HG03066 (cell line): ENCODE results near the gene LDLRAD4.

Source experiments
- ATAC-seq: cut with Tn5 transposase; IDR thresholded peaks from one replicate; pipeline ENCODE4 v1.9.1; 2021; ENCODE audit warnings: low read depth; ENCODE audit not compliant: unreplicated experiment

Gene LDLRAD4

GRCh38 chr18:13366131-13366530 lies 147.6 kb downstream of the LDLRAD4 start:
- ATAC-seq = no peak

GRCh38 chr18:13366541-13366940 lies 148.0 kb downstream of the LDLRAD4 start:
- no peak for ATAC-seq

DNA sequence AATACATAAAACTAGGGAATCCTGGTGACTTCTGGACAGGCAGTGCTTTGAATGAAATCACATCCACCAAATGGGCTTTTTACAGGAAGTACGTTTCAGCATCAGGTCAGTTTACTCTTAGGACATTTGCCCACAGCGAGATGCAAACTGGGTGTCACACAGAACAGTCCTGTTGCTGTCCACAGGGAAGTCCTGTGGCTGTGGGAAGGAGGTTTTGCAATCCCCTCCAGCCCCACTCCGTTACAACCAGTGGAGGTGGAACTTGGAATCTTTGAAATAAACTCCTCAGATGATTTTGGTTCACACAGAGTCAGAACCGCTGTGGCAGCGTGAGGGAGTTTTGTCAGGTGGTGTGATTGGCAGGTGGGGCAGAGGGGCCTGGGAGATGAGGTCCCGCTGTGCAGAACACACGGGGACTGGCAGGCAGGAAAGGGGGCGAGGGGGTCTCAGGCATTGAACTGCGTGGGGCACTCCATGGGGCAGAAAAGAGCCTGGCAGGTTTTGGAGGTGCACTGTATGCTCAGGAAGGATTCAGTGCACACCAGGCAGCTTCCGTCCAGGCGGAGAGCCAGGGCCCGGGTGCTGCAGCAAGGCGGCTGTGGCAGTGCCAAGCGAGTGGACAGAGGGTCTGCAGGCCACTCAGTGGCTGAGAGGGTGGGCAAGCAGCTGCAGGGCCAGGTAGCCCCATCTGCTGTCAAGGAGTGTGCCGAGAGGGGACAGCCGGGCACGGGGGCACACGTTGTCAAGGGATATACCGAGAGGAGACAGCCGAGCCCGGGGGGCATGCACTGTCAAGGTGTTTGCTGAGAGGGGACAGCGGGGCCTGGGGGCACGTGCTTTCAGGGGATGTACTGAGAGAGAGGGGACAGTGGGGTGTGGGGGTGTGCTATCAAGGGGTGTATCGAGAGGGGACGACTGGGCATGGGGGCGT lies 148.7 kb downstream of the LDLRAD4 start:
- no peak for ATAC-seq

- ATAC-seq = no peak
Observed at GRCh38 chr18:13368080-13368813, 149.7 kb downstream of the LDLRAD4 start.

- ATAC-seq = no peak
Observed at GRCh38 chr18:13369353-13369752, 150.8 kb downstream of the LDLRAD4 start.

DNA sequence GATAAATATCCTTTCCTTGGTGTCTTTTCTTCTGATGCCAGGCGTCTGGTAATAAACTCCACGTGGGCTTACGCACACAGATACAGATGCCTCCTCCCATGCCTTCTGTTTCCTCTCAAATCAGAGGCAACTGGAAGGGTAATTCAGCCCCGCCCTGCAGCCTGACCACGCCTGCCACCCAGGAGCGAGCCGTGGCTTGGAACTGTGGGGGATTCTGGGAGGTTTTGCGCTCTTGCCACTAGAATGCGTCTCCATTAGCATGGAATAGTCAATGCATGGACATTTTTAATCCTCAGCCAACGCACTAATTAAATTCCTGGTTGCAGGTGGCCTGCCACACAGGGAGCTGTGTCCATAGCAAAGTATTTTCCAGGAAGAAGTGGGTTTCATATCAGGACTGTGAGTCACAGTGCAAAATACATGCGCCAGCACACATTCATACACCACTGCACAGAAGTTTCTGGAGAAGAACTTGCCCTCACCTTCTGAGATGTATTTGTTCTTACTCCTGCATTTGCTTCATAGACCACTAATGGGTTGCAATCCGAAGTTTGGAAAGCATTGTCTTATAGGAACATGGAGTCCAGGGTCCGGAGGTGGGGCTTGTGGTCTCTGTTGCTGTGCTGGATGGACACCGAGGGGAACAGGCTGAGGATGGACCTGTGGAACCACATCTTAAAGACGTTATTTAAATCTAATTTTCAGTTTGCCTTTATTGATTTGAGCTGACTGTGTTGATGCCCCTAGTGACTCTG lies 151.4 kb downstream of the LDLRAD4 start:
- ATAC-seq = no peak

DNA sequence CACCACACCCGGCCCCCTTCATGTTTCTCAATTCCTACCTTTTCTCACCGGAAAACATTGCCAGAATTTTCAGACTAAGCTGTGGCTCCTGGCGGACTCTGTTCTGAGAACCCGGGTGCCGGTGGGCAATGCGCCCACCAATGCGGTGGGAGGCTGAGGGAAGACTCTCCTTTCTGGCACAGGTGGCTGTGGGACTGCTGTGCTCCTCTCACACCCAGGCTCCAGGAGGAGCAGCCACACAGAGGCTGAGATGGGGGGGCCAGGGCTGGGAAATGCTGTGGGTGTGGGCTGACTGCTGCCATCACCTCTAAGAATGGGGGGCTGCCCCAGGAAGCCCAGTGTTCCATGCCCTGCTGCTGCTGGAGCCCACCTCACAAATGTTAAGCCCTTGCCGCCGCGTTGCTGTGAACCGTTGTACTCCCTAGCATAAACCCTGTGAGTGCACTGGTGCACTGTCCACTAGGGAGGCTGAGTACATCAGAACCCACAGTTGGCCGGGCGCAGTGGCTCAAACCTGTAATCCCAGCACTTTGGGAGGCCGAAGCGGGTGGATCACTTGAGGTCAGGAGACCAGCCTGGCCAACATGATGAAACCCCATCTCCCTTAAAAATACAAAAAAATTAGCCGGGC lies 152.6 kb downstream of the LDLRAD4 start:
- ATAC-seq = no peak

DNA sequence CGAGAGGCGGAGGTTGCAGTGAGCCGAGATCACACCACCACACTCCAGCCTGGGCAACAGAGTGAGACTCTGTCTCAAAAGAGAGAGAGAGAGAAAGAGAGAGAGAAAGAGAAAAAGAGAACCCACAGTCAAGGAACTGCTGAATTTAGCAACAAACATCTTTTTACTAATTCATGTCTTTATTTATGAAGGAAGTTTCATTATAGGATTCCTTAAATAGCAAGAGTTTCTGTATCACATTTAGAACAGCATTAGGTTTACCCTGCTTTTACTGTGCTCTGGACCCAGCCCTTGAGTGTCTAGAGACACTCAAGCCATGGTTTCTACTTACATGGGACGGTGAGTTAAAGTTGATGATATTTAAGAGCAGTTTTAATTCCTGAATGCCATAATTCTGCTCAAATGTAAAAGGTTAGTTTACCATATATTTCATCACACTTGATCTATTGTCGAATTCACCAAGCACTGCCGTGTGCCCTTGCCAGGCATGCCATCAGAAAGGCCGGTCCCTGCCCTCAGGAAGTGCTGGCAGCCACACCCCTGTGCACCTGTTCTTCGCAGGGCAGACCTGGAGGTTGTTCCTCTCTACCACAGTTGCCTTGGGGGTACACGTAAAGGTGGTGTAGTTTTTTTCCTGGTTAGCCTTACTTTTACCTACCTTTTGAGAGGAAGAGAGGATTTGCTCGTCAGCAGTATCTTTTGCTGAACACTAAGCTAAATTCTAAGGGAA lies 153.3 kb downstream of the LDLRAD4 start:
- no peak for ATAC-seq

DNA sequence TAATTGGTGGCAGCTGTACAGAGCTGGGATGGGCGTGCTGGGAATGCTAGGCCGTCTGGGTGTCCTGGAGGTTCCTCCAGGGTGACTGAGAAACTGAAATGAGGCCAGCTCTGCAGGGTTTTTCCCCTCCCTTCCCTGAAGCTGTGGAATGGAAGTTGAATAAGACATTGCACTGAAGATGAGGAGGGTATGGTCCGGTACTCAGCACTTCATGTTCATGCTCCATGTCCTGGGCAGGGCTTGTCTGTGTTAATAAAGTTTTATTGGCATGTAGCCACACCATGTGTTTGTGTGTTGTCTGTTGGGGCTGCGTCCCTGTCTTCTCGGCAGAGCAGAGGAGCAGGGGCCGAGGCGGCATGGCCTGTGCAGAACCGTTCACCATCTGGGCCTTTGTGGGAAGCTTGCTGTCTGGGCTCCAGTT lies 154.0 kb downstream of the LDLRAD4 start:
- ATAC-seq = no peak

GRCh38 chr18:13374096-13374467 lies 155.5 kb downstream of the LDLRAD4 start:
- no peak for ATAC-seq

- no peak for ATAC-seq
Observed at GRCh38 chr18:13374468-13375301, 156.1 kb downstream of the LDLRAD4 start.

DNA sequence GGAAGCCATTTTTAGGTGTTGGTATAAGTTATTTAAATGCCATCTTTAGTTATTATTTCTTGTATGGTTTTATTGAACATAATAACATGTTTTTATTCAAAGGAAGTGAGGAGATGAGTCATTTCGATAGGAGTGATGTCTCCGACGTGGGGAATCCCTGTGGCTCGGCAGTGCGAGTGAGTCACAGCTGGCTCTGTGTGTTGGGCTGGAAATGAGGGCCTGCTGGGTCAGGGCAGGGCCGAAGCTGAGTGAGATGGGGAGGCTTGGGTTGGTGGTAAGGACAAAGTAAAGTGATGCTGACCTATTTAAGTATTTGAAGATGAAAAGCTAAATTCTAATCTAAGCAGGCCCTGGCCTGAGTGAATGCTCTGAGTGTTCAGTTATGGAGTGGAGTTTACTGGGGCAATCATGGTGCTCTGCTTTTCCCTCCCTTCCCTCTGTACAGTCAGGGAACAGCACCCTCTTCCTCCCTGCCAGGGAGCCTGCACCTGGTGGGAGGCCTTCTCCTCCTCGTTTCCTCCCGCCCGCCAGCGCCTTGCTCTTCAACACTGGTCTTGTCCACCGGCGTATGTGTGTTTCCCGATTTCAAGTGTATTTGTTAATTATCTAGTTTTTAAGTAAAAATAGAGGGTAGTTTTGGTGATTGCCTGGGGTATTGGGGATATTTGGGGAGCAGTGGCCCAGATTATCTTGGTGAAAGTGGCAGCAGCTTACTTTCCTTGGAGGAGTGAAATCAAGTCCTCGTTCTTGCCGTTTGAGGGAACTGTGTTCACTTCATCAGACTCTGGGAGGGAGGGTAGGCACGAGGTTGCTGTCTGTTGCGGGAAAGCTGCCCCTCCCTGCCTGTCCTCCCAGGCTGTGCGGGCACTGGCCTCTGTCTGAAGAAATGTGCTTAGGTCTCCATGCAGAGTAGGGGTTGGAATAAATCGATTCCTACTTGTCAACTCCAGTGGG lies 157.0 kb downstream of the LDLRAD4 start:
- ATAC-seq = peak; percentile 70

DNA sequence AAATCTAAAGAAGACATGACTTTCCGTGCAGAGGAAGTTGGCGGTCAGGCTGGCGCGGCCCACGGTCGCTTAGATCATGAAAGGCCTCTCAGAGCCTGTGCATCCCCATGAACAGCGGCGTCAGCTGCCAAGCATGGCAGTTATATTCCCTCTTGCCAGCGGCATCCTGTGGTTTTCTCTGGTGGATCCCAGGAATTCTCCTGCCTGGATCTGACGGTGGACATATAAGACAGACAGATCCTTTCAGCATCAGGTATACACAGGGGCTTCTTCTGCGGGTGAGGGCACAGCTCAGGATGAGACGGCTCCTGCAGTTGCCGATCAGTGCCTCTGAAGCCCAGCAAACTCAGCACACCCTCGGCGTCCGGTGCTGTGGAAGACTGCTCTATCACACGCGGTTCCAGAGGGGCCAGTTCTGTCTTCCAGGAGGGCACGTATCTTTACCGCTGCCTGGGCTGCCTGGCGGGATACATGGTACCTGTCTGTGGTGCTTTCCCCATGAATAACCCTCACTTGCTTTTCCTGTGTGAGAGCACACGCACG lies 157.8 kb downstream of the LDLRAD4 start:
- no peak for ATAC-seq

GRCh38 chr18:13376841-13377351 lies 158.3 kb downstream of the LDLRAD4 start:
- no peak for ATAC-seq

GRCh38 chr18:13377496-13377895 lies 158.9 kb downstream of the LDLRAD4 start:
- ATAC-seq = no peak

DNA sequence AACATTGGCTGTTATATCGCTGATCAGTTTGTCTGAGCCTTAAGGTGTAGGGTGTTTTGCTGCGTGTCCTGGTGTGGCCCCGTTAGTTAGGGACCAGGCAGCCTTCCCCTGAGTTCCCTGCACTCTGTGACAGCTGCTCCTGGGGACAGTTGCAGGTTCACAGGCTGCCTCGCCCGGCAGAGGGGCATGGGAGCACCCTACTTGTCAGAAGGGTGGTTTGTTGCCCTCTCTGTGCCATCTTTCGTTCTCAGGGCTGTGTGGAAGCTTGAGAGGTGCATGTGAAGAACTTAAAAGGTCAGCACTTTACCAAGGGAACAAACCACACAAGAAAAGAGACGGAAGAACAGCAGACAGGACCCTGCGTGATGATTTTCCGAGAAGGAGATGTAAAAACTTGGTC lies 159.6 kb downstream of the LDLRAD4 start:
- ATAC-seq = no peak

GRCh38 chr18:13379062-13379865 lies 160.7 kb downstream of the LDLRAD4 start:
- no peak for ATAC-seq
